ENCODE results near the gene RAB7A. TPM values are rescaled to one million over a fixed set of nuclear protein-coding genes. Genes with fewer than 3 reads are reported as not detected.

The RAB7A gene
- total and polyA plus RNA-seq, 2 of the 8 experiments (the other 6 are each of a cell fraction or from before 2014, with no cell fraction given) = 179 to 195 TPM

- POLR2A ChIA-PET (ENCODE audit: partially characterized antibody) = no interaction called here
- peaks cover 0 to 10% of the 10 kb centered on the region in 2 experiments; a peak in 1 of 4 replicates for H3K79me2 ChIP-seq (ENCODE audit: control insufficient read depth in 1 of 2, insufficient read depth in 2 of 2, low read length in 2 of 2)
- TF ChIP-seq KDM1A (IDR thresholded peaks at IDR 0.05; ENCODE audit: borderline replicate concordance, low read length) (no peak), SIRT6 (IDR thresholded peaks at IDR 0.05; ENCODE audit: low read length) (no peak), YY1 (IDR thresholded peaks at IDR 0.05; ENCODE audit: low read depth, low read length) (no peak), HDAC6 (IDR thresholded peaks at IDR 0.05; ENCODE audit: low read depth, low read length) (no peak), USF2 (IDR thresholded peaks at IDR 0.05; ENCODE audit: low read length) (no peak), EZH2 (IDR thresholded peaks at IDR 0.05; ENCODE audit: low read depth, low read length, severe bottlenecking) (no peak), E2F6 (IDR thresholded peaks at IDR 0.05) (no peak), SUZ12 (IDR thresholded peaks at IDR 0.05; ENCODE audit: low read length) (no peak), NANOG (IDR thresholded peaks at IDR 0.05; ENCODE audit: insufficient read depth, low read depth, low read length, poor library complexity, severe bottlenecking) (no peak), RFX5 (IDR thresholded peaks at IDR 0.05; ENCODE audit: borderline replicate concordance, low read depth, low read length) (no peak), POLR2AphosphoS5 (IDR thresholded peaks at IDR 0.05; ENCODE audit: low read depth, low read length) (no peak), ZNF274 (IDR thresholded peaks at IDR 0.05; ENCODE audit: borderline replicate concordance, extremely low read depth, low read length) (no peak)
These were observed 80.6 kb downstream of the RAB7A start for GRCh38 chr3:128806588-128806987.

More at GRCh38 chr3:128806588-128806987, 80.6 kb downstream of the RAB7A start:
- H3K14ac ChIP-seq (ENCODE audit: insufficient read length) = no peak overlapping the region
- H3K4me2 ChIP-seq (ENCODE audit: insufficient read depth in 1 of 2, low read depth in 2 of 2, low read length in 2 of 2) = no peak overlapping the region
- H3K36me3 ChIP-seq (ENCODE audit: control insufficient read depth in 2 of 4, insufficient read depth in 4 of 4, low read length in 3 of 4) = peaks cover 16 to 46% (median 40%) of the 10 kb centered on the region in 4 experiments; a peak in 7 of 8 replicates
- H2BK15ac ChIP-seq (ENCODE audit: low read length) = no peak overlapping the region
- CTCF ChIA-PET (ENCODE audit: partially characterized antibody) = interaction anchor here (1.4 to 2.6 kb wide), 3 partner anchors 11 to 39 kb away, joined by 3 to 16 read pairs (median 5); no protein-coding TSS in a partner anchor
- no peaks in the 10 kb centered on the region for H3K23me2 ChIP-seq (ENCODE audit: low read depth, low read length)
- H3K27ac ChIP-seq (ENCODE audit: low read depth, low read length) = no peak overlapping the region
- H3K9me3 ChIP-seq (ENCODE audit: insufficient read depth in 2 of 2, low read depth in 1 of 2, low read length in 1 of 2) = no peaks in the 10 kb centered on the region
- no peak overlapping the region for H2BK12ac ChIP-seq (ENCODE audit: low read depth, low read length)
- peaks cover 4 to 7% of the 10 kb centered on the region in 2 experiments for H4K20me1 ChIP-seq (replicated peaks in 1 of 2; ENCODE audit: control insufficient read depth in 1 of 2, insufficient read depth in 2 of 2, low read length in 2 of 2)
- no peak overlapping the region for H3K4me3 ChIP-seq (ENCODE audit: extremely low read depth in 1 of 4, insufficient read depth in 2 of 4, low read depth in 3 of 4, low read length in 4 of 4)
- H2BK5ac ChIP-seq (ENCODE audit: low read depth, low read length) = no peak overlapping the region
- H2AK5ac ChIP-seq (ENCODE audit: low read depth, low read length) = no peak overlapping the region
- peaks cover 8% of the 10 kb centered on the region; the same call in 1 of the 2 replicates for H3K79me1 ChIP-seq (ENCODE audit: low read depth, low read length)
- no peak overlapping the region for H3K23ac ChIP-seq (ENCODE audit: insufficient read length)
- no peak overlapping the region for H3K4ac ChIP-seq (replicated peaks; ENCODE audit: insufficient read length, low read depth, low read length)
- no peak overlapping the region for H3K9ac ChIP-seq (replicated peaks in 1 of 4; ENCODE audit: extremely low read depth in 1 of 4, low read depth in 3 of 4, low read length in 3 of 4)
- peaks cover 0 to 2% (median 0%) of the 10 kb centered on the region in 4 experiments; a peak in 3 of 7 replicates for H3K4me1 ChIP-seq (replicated peaks in 1 of 4; ENCODE audit: control insufficient read depth in 3 of 4, insufficient read depth in 4 of 4, low read length in 3 of 4)
- H3K27me3 ChIP-seq (replicated peaks in 1 of 4; ENCODE audit: control insufficient read depth in 3 of 4, extremely low read depth in 1 of 4, insufficient read depth in 3 of 4, low read length in 3 of 4) = no peaks in the 10 kb centered on the region
- no peak overlapping the region for H2BK120ac ChIP-seq (replicated peaks; ENCODE audit: low read depth, low read length)
- FAIRE-seq (no peak), DNase-seq (ENCODE audit: low read depth in 1 of 2, low spot score in 2 of 2) (no peak)
- H3K18ac ChIP-seq (ENCODE audit: extremely low read depth, low read length) = no peak overlapping the region
- H2AFZ ChIP-seq (ENCODE audit: low read length) = no peak overlapping the region
- WGBS, 2 experiments (ENCODE audit: extremely low coverage in 1 of 2, insufficient coverage in 1 of 2, insufficient read length in 1 of 2, insufficient replicate concordance in 2 of 2, low coverage in 1 of 2, low lambda C conversion rate in 2 of 2, missing lambda C conversion rate in 1 of 2) = 91% methylated on average over 3 of the region's 3 CpGs; no CpG with 5 or more reads in 1 of the 2 experiments
- H4K8ac ChIP-seq (ENCODE audit: extremely low read depth, insufficient read depth, low read length) = no peak overlapping the region; the same call in 1 of the 2 replicates
- no peak overlapping the region for H4K5ac ChIP-seq (ENCODE audit: insufficient read length, low read depth, low read length)
- no peak overlapping the region for H4K91ac ChIP-seq (replicated peaks; ENCODE audit: insufficient read length, low read length)
- H3K56ac ChIP-seq (replicated peaks; ENCODE audit: insufficient read length, low read depth, low read length) = no peak overlapping the region
- H2BK20ac ChIP-seq (ENCODE audit: low read length) = no peak overlapping the region

Measured in H1 (cell line).